WTC11 (cell line): ENCODE results near the gene FLT1. TPM values are rescaled to one million over a fixed set of nuclear protein-coding genes. Genes with fewer than 3 reads are reported as not detected.
A peak's percentile ranks its signal among the peaks of the same experiment; 100 is the strongest.

Experiments
- ATAC-seq: fragments of 200-7000 bp; cut with Tn5 transposase; 2 replicates; pipeline ENCODE4 v1.10.0; 2021; ENCODE audit warnings: mild to moderate bottlenecking, moderate library complexity
- CTCF ChIA-PET: fragments of 300-600 bp; sonication (Branson Sonifier 250); formaldehyde crosslinking; loops from one replicate; lab custom pipeline; 2021; ENCODE audit warnings: antibody characterized with exemption; lab: Charles Lee
- POLR2A ChIA-PET: fragments of 350-600 bp; sonication (Branson Sonifier 250); formaldehyde crosslinking; loops from one replicate; lab custom pipeline; 2021; ENCODE audit warnings: antibody characterized with exemption; lab: Charles Lee
- DNase-seq: peaks from one replicate; pipeline ENCODE4 v3.0.0; 2021; ENCODE audit warnings: low spot score
- H3K27ac Mint-ChIP-seq: 2 replicates; pipeline ENCODE4 v1.8.0; 2021; ENCODE audit warnings: mixed read lengths
- H3K27me3 Mint-ChIP-seq: 2 replicates; pipeline ENCODE4 v1.8.0; 2021; ENCODE audit warnings: low read depth, mild to moderate bottlenecking, moderate library complexity, mixed read lengths
- H3K36me3 Mint-ChIP-seq: 2 replicates; pipeline ENCODE4 v1.8.0; 2021; ENCODE audit warnings: mixed read lengths
- H3K4me1 Mint-ChIP-seq: 2 replicates; pipeline ENCODE4 v1.8.0; 2022; ENCODE audit warnings: mixed read lengths
- H3K4me3 Mint-ChIP-seq: 2 replicates; pipeline ENCODE4 v1.8.0; 2021; ENCODE audit warnings: mild to moderate bottlenecking, moderate library complexity, mixed read lengths
- H3K9me3 Mint-ChIP-seq: 2 replicates; pipeline ENCODE4 v1.8.0; 2021; ENCODE audit warnings: mixed read lengths
- E2F1 ChIP-seq: sonication (generic); formaldehyde crosslinking; IDR thresholded peaks from 2 replicates; pipeline ENCODE4 v1.8.0; 2022; ENCODE audit warnings: mild to moderate bottlenecking, missing genetic modification reagents
- E2F4 ChIP-seq: sonication (generic); formaldehyde crosslinking; IDR thresholded peaks from 2 replicates; pipeline ENCODE4 v1.8.1; 2022; ENCODE audit warnings: low read depth, mild to moderate bottlenecking, moderate library complexity, missing genetic modification reagents, borderline replicate concordance
- EMX1 ChIP-seq: fragments of 250-450 bp; sonication (Bioruptor Pico); IDR thresholded peaks from 2 replicates; pipeline ENCODE4 v1.8.0; 2021; ENCODE audit warnings: mild to moderate bottlenecking
- HMGA2 ChIP-seq: fragments of 250-450 bp; sonication (Bioruptor Pico); IDR thresholded peaks from 2 replicates; pipeline ENCODE4 v1.4.0; 2021; ENCODE audit warnings: mild to moderate bottlenecking, moderate library complexity
- IRF2 ChIP-seq: sonication (generic); formaldehyde crosslinking; IDR thresholded peaks from 2 replicates; pipeline ENCODE4 v1.8.0; 2022; ENCODE audit warnings: low read depth, missing genetic modification reagents, borderline replicate concordance
- JAZF1 ChIP-seq: fragments of 250-450 bp; sonication (Bioruptor Pico); IDR thresholded peaks from 2 replicates; pipeline ENCODE4 v1.9.0; 2021; ENCODE audit warnings: moderate library complexity, mild to moderate bottlenecking, inconsistent platforms
- MXD4 ChIP-seq: fragments of 250-450 bp; sonication (Bioruptor Pico); IDR thresholded peaks from 2 replicates; pipeline ENCODE4 v1.8.0; 2021; ENCODE audit warnings: mild to moderate bottlenecking, moderate library complexity, borderline replicate concordance
- MYBL2 ChIP-seq: sonication (generic); formaldehyde crosslinking; IDR thresholded peaks from 2 replicates; pipeline ENCODE4 v1.8.1; 2023; ENCODE audit warnings: mild to moderate bottlenecking, moderate library complexity, missing genetic modification reagents
- NFATC4 ChIP-seq: fragments of 250-450 bp; sonication (Bioruptor Pico); IDR thresholded peaks from 2 replicates; pipeline ENCODE4 v1.9.0; 2021; ENCODE audit warnings: mild to moderate bottlenecking
- OVOL2 ChIP-seq: fragments of 250-450 bp; sonication (Bioruptor Pico); IDR thresholded peaks from 2 replicates; pipeline ENCODE4 v1.9.0; 2021; ENCODE audit warnings: mild to moderate bottlenecking, borderline replicate concordance
- PREB ChIP-seq: sonication (generic); formaldehyde crosslinking; IDR thresholded peaks from 2 replicates; pipeline ENCODE4 v1.8.1; 2022; ENCODE audit warnings: mild to moderate bottlenecking, missing genetic modification reagents, moderate library complexity, borderline replicate concordance
- PRRX2 ChIP-seq: fragments of 250-450 bp; sonication (Bioruptor Pico); IDR thresholded peaks from 2 replicates; pipeline ENCODE4 v1.8.0; 2021; ENCODE audit warnings: mild to moderate bottlenecking
- SMAD3 ChIP-seq: sonication (generic); formaldehyde crosslinking; IDR thresholded peaks from 2 replicates; pipeline ENCODE4 v1.8.0; 2022; ENCODE audit warnings: missing genetic modification reagents, mild to moderate bottlenecking, borderline replicate concordance
- SP1 ChIP-seq: sonication (generic); formaldehyde crosslinking; conservative IDR thresholded peaks from 2 replicates; pipeline ENCODE4 v1.8.1; 2022; ENCODE audit warnings: missing genetic modification reagents
- TEAD4 ChIP-seq: sonication (generic); formaldehyde crosslinking; IDR thresholded peaks from 2 replicates; pipeline ENCODE4 v1.8.0; 2022; ENCODE audit warnings: mild to moderate bottlenecking, missing genetic modification reagents
- ZNF138 ChIP-seq: sonication (generic); formaldehyde crosslinking; conservative IDR thresholded peaks from 2 replicates; pipeline ENCODE4 v1.8.1; 2022; ENCODE audit warnings: mild to moderate bottlenecking, moderate library complexity, missing genetic modification reagents
- ZNF317 ChIP-seq: sonication (generic); formaldehyde crosslinking; IDR thresholded peaks from 2 replicates; pipeline ENCODE4 v1.8.1; 2023; ENCODE audit warnings: low read depth, mild to moderate bottlenecking, moderate library complexity, missing genetic modification reagents, borderline replicate concordance
- total RNA-seq: library from RNA; stranded (reverse); gene quantifications from 3 replicates; pipeline ENCODE4 v1.2.3, GENCODE V29; 2021
- TF ChIP-seq, protein P1 (sequence below): sonication (generic); formaldehyde crosslinking; IDR thresholded peaks from 2 replicates; pipeline ENCODE4 v1.8.0; 2022; ENCODE audit warnings: missing genetic modification reagents
- TF ChIP-seq, protein P2 (sequence below): sonication (generic); formaldehyde crosslinking; IDR thresholded peaks from 2 replicates; pipeline ENCODE4 v1.8.1; 2023; ENCODE audit warnings: mild to moderate bottlenecking, missing genetic modification reagents
- TF ChIP-seq, protein P3 (sequence below): fragments of 250-450 bp; sonication (Bioruptor Pico); IDR thresholded peaks from 2 replicates; pipeline ENCODE4 v2.1.2; 2022; ENCODE audit warnings: mild to moderate bottlenecking, moderate library complexity

FLT1 gene
- total RNA-seq, 1 experiment from 2014 or later: 66.3 TPM

GRCh38 chr13:28336193-28336657 is 158.7 kb downstream of the FLT1 start:
- Mint-ChIP-seq H3K27ac (peak overlapping the region; percentile 72; the same call in 1 of the 2 replicates), H3K9me3 (no peaks in the 10 kb centered on the region), H3K36me3 (peaks cover 41% of the 10 kb centered on the region), H3K4me3 (no peak overlapping the region), H3K27me3 (no peaks in the 10 kb centered on the region), H3K4me1 (no peaks in the 10 kb centered on the region)
- ChIA-PET CTCF (interaction anchor here (0.8 kb wide), 1 partner anchor 12 kb away, joined by 3 read pairs; no protein-coding TSS in a partner anchor), POLR2A (interaction anchor here (0.6 kb wide), 1 partner anchor 477 kb away, joined by 4 read pairs; no protein-coding TSS in a partner anchor)
- no peak for DNase-seq
- ATAC-seq: no peak
- no peak for TF ChIP-seq JAZF1 (CRISPR knock-in tag)
- TF ChIP-seq, protein P1, sequence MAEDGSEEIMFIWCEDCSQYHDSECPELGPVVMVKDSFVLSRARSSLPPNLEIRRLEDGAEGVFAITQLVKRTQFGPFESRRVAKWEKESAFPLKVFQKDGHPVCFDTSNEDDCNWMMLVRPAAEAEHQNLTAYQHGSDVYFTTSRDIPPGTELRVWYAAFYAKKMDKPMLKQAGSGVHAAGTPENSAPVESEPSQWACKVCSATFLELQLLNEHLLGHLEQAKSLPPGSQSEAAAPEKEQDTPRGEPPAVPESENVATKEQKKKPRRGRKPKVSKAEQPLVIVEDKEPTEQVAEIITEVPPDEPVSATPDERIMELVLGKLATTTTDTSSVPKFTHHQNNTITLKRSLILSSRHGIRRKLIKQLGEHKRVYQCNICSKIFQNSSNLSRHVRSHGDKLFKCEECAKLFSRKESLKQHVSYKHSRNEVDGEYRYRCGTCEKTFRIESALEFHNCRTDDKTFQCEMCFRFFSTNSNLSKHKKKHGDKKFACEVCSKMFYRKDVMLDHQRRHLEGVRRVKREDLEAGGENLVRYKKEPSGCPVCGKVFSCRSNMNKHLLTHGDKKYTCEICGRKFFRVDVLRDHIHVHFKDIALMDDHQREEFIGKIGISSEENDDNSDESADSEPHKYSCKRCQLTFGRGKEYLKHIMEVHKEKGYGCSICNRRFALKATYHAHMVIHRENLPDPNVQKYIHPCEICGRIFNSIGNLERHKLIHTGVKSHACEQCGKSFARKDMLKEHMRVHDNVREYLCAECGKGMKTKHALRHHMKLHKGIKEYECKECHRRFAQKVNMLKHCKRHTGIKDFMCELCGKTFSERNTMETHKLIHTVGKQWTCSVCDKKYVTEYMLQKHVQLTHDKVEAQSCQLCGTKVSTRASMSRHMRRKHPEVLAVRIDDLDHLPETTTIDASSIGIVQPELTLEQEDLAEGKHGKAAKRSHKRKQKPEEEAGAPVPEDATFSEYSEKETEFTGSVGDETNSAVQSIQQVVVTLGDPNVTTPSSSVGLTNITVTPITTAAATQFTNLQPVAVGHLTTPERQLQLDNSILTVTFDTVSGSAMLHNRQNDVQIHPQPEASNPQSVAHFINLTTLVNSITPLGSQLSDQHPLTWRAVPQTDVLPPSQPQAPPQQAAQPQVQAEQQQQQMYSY (CRISPR knock-in tag): no peak
- no peak for TF ChIP-seq ZNF317 (CRISPR knock-in tag)
- no peak for TF ChIP-seq SP1
- TF ChIP-seq EMX1 (CRISPR knock-in tag): no peak
- no peak for TF ChIP-seq MXD4 (CRISPR knock-in tag)
- no peak for TF ChIP-seq SMAD3 (CRISPR knock-in tag)
- no peak for TF ChIP-seq OVOL2
- no peak for TF ChIP-seq TEAD4 (CRISPR knock-in tag)
- no peak for TF ChIP-seq PRRX2 (CRISPR knock-in tag)
- TF ChIP-seq ZNF138: no peak
- TF ChIP-seq PREB (CRISPR knock-in tag): no peak
- no peak for TF ChIP-seq IRF2 (CRISPR knock-in tag)
- no peak for TF ChIP-seq HMGA2
- TF ChIP-seq NFATC4 (CRISPR knock-in tag): no peak
- TF ChIP-seq, protein P2, sequence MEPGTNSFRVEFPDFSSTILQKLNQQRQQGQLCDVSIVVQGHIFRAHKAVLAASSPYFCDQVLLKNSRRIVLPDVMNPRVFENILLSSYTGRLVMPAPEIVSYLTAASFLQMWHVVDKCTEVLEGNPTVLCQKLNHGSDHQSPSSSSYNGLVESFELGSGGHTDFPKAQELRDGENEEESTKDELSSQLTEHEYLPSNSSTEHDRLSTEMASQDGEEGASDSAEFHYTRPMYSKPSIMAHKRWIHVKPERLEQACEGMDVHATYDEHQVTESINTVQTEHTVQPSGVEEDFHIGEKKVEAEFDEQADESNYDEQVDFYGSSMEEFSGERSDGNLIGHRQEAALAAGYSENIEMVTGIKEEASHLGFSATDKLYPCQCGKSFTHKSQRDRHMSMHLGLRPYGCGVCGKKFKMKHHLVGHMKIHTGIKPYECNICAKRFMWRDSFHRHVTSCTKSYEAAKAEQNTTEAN (CRISPR knock-in tag): no peak
- no peak for TF ChIP-seq MYBL2
- TF ChIP-seq, protein P3, sequence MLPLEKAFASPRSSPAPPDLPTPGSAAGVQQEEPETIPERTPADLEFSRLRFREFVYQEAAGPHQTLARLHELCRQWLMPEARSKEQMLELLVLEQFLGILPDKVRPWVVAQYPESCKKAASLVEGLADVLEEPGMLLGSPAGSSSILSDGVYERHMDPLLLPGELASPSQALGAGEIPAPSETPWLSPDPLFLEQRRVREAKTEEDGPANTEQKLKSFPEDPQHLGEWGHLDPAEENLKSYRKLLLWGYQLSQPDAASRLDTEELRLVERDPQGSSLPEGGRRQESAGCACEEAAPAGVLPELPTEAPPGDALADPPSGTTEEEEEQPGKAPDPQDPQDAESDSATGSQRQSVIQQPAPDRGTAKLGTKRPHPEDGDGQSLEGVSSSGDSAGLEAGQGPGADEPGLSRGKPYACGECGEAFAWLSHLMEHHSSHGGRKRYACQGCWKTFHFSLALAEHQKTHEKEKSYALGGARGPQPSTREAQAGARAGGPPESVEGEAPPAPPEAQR (CRISPR knock-in tag): no peak
- TF ChIP-seq E2F1 (CRISPR knock-in tag): no peak
- TF ChIP-seq E2F4 (CRISPR knock-in tag): no peak
